AG04450 (cell line): ENCODE results near the gene ELMOD3. TPM values are rescaled to one million over a fixed set of nuclear protein-coding genes. Genes with fewer than 3 reads are reported as not detected.
"Not testable (repeated sequence)": the region's sequence is repeated elsewhere in the genome, so short reads cannot be mapped to it uniquely, and the experiment has no call there.

Experiments used
- CTCF ChIA-PET: fragments of 300-600, 350-600 bp; formaldehyde crosslinking; extraction: SDS; loops from one replicate; lab custom pipeline; 2022; ENCODE audit warnings: antibody characterized with exemption, inconsistent platforms; lab: Charles Lee
- POLR2A ChIA-PET: fragments of 350-600 bp; formaldehyde crosslinking; extraction: SDS; loops from one replicate; lab custom pipeline; 2021; ENCODE audit warnings: antibody characterized with exemption, inconsistent platforms; lab: Yijun Ruan, JAX
- DNase-seq: peaks from one replicate; pipeline ENCODE4 v3.0.0-alpha.2; 2011; ENCODE audit warnings: low read depth, low spot score
- H3K27ac ChIP-seq: one replicate; pipeline ENCODE4 v1.5.1; 2012; ENCODE audit warnings: low read depth, low read length, control low read depth
- H3K27me3 ChIP-seq: one replicate; pipeline ENCODE4 v1.6.0; 2012; ENCODE audit warnings: low read length; ENCODE audit not compliant: control insufficient read depth, insufficient read depth
- H3K4me3 ChIP-seq: 2 replicates; pipeline ENCODE4 v1.5.1; 2011; ENCODE audit warnings: mild to moderate bottlenecking, low read depth, low read length, control low read depth
- H3K9me3 ChIP-seq: 2 replicates; pipeline ENCODE4 v1.5.1; 2012; ENCODE audit warnings: low read length; ENCODE audit not compliant: control insufficient read depth, insufficient read depth
- polyA plus RNA-seq: library from polyadenylated mRNA; depleted of rRNA; stranded (reverse); fragments of >200 nt; gene quantifications from 2 replicates; pipeline ENCODE4 v1.2.3, GENCODE V29; 2011
- TF ChIP-seq, protein P1 (sequence below): IDR thresholded peaks from 2 replicates; pipeline ENCODE4 v1.5.1; 2011; ENCODE audit warnings: low read depth, low read length, control low read depth, inconsistent platforms

The ELMOD3 gene
- polyA plus RNA-seq, 1 experiment, result 17.8 TPM

DNA sequence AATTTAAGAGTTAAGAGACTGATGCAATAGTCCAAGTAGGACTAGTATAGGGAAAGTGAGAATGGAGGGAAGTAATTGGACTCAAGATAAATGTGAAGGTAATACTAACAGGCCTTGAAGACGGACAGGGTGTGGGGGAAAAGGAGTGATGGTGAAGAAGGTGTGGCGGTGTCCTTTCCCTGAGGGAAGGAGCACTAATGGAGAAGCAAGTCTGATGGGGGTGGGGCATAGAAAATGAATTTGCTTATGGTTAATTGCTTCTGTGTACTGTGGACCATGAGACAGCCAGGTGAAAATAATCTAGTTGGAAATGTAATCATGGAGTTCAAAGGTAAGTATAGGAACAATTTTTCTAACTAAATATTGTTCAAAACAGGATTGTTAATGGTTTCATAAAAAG lies 19.6 kb upstream of the ELMOD3 start:
- no peak for DNase-seq
- H3K4me3 ChIP-seq, result no peak overlapping the region
- TF ChIP-seq, protein P1, sequence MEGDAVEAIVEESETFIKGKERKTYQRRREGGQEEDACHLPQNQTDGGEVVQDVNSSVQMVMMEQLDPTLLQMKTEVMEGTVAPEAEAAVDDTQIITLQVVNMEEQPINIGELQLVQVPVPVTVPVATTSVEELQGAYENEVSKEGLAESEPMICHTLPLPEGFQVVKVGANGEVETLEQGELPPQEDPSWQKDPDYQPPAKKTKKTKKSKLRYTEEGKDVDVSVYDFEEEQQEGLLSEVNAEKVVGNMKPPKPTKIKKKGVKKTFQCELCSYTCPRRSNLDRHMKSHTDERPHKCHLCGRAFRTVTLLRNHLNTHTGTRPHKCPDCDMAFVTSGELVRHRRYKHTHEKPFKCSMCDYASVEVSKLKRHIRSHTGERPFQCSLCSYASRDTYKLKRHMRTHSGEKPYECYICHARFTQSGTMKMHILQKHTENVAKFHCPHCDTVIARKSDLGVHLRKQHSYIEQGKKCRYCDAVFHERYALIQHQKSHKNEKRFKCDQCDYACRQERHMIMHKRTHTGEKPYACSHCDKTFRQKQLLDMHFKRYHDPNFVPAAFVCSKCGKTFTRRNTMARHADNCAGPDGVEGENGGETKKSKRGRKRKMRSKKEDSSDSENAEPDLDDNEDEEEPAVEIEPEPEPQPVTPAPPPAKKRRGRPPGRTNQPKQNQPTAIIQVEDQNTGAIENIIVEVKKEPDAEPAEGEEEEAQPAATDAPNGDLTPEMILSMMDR, result no peak
- ChIA-PET POLR2A (no interaction called here), CTCF (interaction anchor here (0.5 to 0.7 kb wide), 2 partner anchors 35 to 69 kb away, joined by 3 to 12 read pairs; no protein-coding TSS in a partner anchor)
- H3K9me3 ChIP-seq, result no peaks in the 10 kb centered on the region; the same call in 1 of the 2 replicates
- H3K27ac ChIP-seq, result no peak overlapping the region
- peaks cover 6% of the 10 kb centered on the region for H3K27me3 ChIP-seq

DNA sequence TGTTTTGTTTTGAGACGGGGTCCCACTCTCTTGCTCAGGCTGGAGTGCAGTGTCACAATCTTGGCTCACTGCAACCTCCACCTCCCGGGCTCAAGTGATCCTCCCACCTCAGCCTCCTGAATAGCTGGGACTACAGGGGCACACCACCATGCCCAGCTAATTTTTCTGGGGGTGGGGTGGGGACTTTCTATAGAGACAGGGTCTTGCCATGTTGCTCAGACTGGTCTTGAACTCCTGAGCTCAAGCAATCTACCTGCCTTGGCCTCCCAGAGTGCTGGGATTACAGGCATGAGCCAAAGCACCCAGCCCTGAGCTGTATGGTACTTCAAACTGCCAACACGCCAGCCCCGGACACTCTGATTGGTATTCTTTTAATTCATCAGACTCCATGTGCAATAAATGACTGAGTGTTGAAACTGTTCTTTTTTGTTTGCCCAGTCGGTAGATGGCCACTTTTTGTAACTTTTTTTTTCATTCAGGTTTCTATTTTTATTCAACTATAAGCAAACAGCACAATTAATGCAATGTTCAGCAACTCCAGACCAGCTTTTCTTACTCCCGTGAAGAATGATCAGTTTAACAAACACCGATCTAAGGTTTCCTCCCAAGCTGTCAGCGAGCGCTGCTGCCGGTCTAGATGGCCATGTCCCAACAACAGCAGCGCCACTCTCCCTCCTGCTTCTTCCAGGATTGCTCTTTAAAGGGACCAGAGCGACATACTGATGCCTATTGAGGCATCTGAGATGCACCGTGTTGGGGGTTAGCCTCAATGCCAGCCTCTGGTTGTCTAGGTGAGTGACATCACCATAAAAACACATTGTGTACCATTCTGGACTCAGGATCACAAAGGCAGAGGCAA lies 14.3 kb upstream of the ELMOD3 start:
- H3K4me3 ChIP-seq, result no peak overlapping the region
- POLR2A ChIA-PET, result interaction anchor here (0.7 to 1.1 kb wide), 2 partner anchors 14 to 255 kb away, joined by 3 to 4 read pairs; partner anchors contain the start of genes ELMOD3, RETSAT and RNF181
- H3K27ac ChIP-seq, result no peak overlapping the region
- DNase-seq, result no peak
- H3K9me3 ChIP-seq, result no peaks in the 10 kb centered on the region
- CTCF ChIA-PET, result no interaction called here
- peaks cover 6% of the 10 kb centered on the region for H3K27me3 ChIP-seq
- TF ChIP-seq, protein P1, result no peak

DNA sequence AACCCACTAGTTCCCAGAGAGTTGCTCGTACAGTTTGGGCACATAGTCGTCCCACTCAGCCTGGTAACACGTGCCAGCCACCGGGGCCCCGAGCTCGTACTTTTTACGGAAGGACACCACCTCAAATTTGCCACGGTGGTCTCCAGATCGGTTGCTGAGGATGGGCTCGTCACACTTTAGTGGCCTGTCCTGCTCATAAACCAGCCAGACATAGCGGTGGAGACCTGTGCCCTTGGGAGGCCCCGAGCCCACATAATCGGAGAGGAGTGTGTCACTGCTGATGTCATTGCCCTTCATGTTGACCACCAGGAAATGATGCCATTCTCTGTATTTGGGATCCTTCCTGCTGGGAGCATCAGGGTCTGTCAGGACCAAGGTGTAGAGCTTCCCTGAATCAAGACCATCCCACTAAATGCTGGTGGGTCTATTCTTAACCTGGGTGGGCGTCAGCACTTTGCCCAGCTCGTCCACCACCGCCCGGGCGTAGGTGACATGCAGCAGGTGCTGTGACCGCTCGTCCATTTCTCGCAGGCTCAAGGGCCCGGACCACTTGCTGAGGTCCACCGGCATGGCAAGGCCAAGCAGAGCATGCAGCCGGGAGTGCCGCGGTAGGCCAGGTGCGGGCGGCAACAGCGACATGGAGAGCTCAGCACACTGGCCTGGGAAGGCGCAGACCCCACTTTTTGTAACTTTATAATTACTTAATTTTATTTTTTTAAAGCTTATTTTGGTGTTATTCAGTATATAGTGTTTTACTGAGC lies 13.1 kb upstream of the ELMOD3 start:
- Histone ChIP-seq H3K27ac (no peak overlapping the region), H3K9me3 (no peaks in the 10 kb centered on the region), H3K27me3 (peaks cover 6% of the 10 kb centered on the region), H3K4me3 (no peak overlapping the region)
- ChIA-PET POLR2A (no interaction called here), CTCF (no interaction called here)
- TF ChIP-seq, protein P1, result no peak
- no peak for DNase-seq

DNA sequence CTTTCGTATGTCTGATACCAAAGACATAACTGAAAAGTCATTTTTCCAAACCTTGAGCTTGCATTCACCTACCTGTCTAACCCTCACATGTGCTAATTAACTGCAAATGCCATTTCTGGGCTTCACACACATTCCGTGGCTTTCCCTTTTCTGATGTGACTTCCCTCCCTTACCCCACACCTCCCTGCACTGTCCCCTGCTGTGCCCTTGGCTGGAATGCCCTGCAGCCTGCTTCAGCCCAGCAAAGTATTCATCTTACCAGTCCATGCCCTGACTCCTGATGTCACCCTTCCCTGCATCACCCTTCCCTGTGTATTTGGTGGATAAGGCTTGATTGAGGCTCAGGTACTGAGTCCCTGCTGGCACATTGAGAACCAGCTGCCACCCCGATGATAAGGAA lies 12.4 kb upstream of the ELMOD3 start:
- no peak for DNase-seq
- peaks cover 6% of the 10 kb centered on the region for H3K27me3 ChIP-seq
- H3K9me3 ChIP-seq, result no peaks in the 10 kb centered on the region
- no peak overlapping the region for H3K27ac ChIP-seq
- H3K4me3 ChIP-seq, result no peak overlapping the region
- TF ChIP-seq, protein P1, result no peak
- ChIA-PET POLR2A (interaction anchor here (1.0 kb wide), 1 partner anchor 12 kb away, joined by 3 read pairs; the partner anchor contains the start of gene RETSAT), CTCF (no interaction called here)

DNA sequence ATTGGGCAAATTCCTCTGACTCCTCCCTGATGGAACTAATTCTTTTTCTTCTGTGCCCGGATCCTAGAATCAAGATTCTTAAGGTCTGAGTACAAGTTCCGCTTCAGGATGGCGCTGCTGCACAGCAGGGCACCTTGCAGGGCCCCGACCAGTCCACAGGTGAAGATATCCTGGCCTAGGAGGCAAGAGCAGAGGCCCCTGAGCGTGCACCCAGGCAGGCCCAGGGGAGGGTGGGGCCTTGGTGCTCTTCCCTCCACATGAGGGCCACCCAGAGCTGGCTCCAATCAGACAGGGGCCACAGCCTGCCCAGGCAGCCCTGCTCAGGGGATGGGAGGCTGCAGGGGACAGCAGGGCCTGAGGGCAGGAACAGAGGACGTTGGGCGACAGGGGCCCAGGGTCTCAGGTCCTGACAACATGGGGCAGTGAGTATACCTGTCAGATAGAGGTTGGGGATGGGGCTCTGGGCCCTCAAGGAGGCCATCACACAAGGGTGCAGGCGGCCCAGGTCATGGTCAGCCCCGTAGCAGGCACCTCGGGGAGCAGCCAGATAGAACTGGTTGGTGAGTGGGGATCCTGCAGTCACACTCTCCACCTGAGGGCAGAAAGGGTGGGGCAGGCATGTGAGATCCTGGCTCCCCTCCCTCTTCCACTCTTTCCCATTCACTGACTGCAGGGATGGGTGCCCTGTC lies 11.2 kb upstream of the ELMOD3 start:
- H3K4me3 ChIP-seq, H3K27me3 ChIP-seq, H3K27ac ChIP-seq, DNase-seq, POLR2A ChIA-PET, H3K9me3 ChIP-seq: not testable (repeated sequence)
- CTCF ChIA-PET, result interaction anchor here (0.6 kb wide), 1 partner anchor 23 kb away, joined by 7 read pairs; no protein-coding TSS in a partner anchor
